Choroid plexus epithelial cell (primary cell): Measurements from ENCODE around the gene PSEN1.

Source experiments
- DNase-seq: peaks from one replicate; pipeline ENCODE4 v3.0.0-alpha.2; 2010; ENCODE audit warnings: low read depth
- H3K4me3 ChIP-seq: 2 replicates; pipeline ENCODE4 v1.5.1; 2011; ENCODE audit warnings: low read depth, mild to moderate bottlenecking, control low read depth, low read length, moderate library complexity
- TF ChIP-seq, protein P1 (sequence below): conservative IDR thresholded peaks from 2 replicates; pipeline ENCODE4 v1.5.1; 2011; ENCODE audit warnings: low read depth, mild to moderate bottlenecking, control low read depth, inconsistent platforms, low read length, moderate library complexity

The PSEN1 gene

DNA sequence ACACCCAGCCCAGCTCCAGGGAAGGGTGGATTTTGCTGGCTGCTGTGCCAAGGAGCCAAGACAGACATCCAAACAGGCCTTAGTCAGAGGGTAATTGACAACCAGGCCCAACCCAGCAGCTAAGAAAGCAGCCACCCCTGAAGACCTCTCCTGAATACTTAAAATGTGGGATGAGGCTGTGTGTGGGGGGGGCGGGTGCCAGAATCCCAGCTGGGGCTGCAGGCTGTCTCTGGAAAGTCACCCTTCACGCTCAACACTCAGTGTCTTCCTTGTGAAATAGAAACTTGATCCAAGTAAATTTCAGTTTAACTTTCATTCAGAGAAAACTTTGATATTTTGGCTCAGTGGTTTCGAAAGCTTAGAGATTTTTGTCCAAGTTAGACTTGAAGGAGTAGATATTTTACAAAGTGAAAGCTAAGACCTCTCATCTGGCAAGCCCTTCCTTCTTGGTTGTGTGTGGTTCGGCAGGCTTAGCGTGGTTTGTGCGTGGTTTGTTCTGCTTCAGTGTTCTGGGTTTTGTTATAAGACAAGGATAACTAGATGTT, 106.1 kb downstream of the PSEN1 start:
- DNase-seq = peak; percentile 51
- H3K4me3 ChIP-seq = no peak overlapping the region
- TF ChIP-seq, protein P1, sequence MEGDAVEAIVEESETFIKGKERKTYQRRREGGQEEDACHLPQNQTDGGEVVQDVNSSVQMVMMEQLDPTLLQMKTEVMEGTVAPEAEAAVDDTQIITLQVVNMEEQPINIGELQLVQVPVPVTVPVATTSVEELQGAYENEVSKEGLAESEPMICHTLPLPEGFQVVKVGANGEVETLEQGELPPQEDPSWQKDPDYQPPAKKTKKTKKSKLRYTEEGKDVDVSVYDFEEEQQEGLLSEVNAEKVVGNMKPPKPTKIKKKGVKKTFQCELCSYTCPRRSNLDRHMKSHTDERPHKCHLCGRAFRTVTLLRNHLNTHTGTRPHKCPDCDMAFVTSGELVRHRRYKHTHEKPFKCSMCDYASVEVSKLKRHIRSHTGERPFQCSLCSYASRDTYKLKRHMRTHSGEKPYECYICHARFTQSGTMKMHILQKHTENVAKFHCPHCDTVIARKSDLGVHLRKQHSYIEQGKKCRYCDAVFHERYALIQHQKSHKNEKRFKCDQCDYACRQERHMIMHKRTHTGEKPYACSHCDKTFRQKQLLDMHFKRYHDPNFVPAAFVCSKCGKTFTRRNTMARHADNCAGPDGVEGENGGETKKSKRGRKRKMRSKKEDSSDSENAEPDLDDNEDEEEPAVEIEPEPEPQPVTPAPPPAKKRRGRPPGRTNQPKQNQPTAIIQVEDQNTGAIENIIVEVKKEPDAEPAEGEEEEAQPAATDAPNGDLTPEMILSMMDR = no peak

DNA sequence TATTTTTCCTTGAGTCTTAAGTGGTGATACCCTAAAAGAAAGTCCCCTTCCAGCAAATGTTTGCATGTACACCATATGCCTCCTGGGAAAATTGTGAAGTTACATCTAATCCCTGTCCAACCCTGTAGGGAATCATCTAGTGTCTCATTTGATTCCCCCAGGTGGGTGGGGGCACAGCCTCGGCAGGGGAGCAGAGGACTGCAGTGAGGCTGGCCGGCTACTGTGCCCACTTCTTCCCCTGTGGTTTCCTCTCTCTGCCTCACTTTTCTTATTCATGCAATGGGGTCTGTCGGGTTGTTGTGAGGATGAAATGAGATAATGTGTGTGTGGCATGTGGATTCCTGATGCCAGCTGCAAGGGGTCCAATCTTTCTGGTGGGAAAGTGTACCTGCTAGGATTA, 107.0 kb downstream of the PSEN1 start:
- no peak overlapping the region for H3K4me3 ChIP-seq
- DNase-seq = no peak
- TF ChIP-seq, protein P1 = no peak

DNA sequence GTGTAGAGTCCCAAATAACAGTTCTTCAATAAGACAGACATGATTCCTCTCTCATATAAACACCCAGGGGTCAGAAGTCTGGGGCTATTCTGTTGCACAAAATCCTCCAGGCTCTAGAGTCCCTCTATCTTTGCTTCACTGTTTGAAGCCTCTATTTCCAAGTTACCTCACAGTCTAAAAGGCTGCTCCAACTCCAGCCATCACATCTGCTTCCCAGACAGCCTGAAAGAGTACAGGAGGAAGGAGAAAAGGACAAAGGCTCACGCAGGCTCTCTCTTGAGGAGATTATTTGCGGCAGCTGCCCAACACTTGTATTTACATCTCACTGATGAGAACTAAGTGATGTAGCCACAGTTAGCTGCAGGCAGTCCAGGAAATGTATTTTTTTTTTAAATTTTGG, 107.4 kb downstream of the PSEN1 start:
- TF ChIP-seq, protein P1 = no peak
- DNase-seq = no peak
- H3K4me3 ChIP-seq = no peak overlapping the region

DNA sequence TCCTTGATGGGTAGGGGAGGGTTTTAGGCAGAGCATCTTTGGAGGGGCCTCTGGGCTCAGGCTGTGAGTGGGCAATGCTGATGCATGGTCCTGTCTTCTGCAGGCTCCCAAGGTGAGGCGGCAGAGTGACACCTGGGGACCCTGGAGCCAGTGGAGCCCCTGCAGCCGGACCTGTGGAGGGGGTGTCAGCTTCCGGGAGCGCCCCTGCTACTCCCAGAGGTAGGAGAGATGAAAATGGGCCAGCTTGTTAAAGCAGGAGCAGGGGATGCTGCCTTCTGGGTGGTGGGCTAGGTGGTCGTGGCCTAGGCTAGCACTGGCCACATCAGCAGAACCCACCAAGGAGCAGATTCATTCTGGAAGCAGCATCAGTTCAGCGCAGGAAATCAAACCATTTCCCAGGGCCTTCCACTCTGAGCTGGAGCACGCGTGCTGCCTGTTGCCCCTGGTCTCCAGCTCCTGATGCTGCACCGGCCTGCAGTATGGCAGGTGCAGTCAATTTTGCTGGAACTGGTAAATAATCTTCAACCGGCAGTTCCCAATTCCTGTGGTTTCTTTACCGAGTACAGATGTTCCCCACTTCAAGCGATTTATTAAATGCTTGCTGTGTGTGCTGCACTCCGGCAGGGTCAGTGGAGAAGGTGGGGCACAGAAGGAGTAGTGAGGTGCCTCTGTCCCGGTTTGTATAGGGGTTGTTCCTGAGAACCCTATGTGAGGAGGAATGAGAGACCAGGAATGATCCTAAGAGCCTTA, 108.4 kb downstream of the PSEN1 start:
- no peak overlapping the region for H3K4me3 ChIP-seq
- TF ChIP-seq, protein P1 = no peak
- DNase-seq = no peak

DNA sequence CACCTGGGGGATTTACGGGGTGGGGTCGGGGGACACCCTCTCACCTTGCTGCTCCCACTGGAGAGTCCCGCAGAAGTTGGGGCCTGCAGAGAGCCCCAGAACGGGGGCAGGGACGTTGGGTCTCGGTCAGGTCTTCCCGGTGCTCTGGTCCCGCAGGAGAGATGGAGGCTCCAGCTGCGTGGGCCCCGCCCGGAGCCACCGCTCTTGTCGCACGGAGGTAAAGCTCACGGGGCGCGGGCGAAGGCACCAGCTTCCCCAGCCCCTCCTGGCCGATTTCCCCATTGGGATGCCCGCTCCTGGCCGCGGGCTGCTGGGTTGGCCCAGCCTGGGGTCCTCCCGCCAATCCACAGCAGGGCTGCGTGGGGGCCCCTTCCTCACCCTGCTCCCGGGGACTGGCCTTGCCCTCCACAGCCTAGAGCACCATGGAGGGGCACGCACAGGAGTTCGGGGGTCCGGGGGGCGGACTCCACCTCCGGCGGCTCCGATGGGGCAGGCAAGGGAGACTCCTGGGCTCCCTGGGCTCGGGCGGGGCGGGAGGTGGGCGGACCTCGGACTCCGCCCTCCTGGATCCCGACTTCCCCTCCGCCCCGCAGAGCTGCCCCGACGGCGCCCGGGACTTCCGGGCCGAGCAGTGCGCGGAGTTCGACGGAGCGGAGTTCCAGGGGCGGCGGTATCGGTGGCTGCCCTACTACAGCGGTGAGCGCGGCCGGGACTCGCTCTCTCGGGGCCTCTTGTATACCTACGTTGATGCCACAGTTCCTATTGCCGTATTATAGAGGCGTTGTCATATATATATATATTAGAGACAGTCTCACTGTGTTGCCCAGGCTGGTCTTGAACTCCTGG, 109.4 kb downstream of the PSEN1 start:
- TF ChIP-seq, protein P1 = no peak
- peak; percentile 43 for DNase-seq
- peak overlapping the region; percentile 49 for H3K4me3 ChIP-seq

DNA sequence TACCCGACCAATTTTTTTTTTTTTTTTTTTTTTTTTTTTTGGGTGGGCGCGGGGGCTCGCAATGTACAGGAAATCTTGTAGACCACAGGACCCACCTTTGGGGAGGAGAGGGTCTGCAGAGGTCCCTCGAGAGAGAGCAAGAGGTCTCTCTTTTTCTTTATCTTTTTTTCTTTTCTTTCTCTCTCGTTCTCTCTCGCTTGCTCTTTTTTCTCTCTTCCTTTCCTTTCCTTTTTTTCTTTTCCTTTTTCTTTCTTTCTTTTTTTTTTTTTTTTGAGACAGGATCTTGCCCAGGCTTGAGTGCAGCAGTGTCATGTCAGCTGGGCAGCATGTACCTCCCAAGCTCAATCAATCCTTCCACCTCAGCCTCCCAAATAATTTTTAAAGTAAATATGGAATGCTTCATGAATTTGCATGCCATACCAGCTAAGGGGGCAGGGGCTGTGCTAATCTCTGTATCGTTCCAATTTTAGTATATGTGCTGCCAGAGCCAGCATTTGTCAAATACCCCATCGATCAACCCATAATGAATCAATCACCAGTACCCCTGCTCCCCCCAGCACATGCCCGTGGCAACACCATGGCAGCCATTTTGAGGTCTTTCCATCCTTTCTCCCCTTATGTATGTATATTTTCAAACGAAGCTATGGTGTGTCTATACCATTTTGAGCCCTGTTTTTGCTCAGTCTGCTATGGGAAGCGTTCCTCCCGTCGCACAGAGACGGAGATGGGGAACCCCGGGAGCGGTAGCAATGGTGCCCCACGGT, 110.3 kb downstream of the PSEN1 start:
- TF ChIP-seq, protein P1 = no peak
- no peak for DNase-seq

More for the DNA sequence above, 110.3 kb downstream of the PSEN1 start:
- peak overlapping the region; percentile 49 for H3K4me3 ChIP-seq
